ENCODE results near the gene APMAP.
"Not testable (repeated sequence)": the region's sequence is repeated elsewhere in the genome, so short reads cannot be mapped to it uniquely, and the experiment has no call there.

The APMAP gene

GRCh38 chr20:25006431-25007167, 14.0 kb upstream of the APMAP start:
- DNase-seq = no peak

- no peak for DNase-seq
Observed at GRCh38 chr20:25005661-25006060, 13.1 kb upstream of the APMAP start.

GRCh38 chr20:25005220-25005619, 12.7 kb upstream of the APMAP start:
- no peak for DNase-seq

DNA sequence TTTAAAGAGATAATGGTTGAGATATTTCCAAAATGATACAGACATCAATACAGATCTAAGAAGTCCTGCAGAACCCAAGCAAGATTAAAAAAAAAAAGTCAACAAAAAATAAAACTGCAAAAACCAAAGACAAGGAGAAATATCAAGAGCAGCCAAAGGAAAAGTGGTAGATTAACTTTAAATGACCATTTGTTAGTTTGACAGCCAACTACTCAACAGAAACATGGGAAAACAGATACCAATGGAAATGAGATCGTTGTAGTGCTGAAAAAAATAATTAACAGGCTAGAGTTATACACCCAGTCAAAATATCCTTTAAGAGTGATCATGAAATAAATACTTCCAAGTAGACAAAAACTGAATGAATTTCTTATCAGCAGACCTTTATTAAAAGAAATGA, 10.5 kb upstream of the APMAP start:
- no peak for DNase-seq

DNA sequence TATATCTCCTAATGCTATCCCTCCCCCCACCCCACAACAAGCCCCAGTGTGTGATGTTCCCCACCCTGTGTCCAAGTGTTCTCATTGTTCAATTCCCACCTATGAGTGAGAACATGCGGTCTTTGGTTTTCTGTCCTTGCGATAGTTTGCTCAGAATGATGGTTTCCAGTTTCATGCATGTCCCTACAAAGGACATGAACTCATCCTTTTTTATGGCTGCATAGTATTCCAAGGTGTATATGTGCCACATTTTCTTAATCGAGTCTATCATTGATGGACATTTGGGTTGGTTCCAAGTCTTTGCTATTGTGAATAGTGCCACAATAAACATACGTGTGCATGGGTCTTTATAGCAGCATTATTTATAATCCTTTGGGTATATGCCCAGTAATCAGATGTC, 8.8 kb upstream of the APMAP start:
- not testable (repeated sequence) for DNase-seq

GRCh38 chr20:25000268-25000801, 7.8 kb upstream of the APMAP start:
- no peak for DNase-seq

GRCh38 chr20:24999568-24999967, 7.0 kb upstream of the APMAP start:
- no peak for DNase-seq

DNA sequence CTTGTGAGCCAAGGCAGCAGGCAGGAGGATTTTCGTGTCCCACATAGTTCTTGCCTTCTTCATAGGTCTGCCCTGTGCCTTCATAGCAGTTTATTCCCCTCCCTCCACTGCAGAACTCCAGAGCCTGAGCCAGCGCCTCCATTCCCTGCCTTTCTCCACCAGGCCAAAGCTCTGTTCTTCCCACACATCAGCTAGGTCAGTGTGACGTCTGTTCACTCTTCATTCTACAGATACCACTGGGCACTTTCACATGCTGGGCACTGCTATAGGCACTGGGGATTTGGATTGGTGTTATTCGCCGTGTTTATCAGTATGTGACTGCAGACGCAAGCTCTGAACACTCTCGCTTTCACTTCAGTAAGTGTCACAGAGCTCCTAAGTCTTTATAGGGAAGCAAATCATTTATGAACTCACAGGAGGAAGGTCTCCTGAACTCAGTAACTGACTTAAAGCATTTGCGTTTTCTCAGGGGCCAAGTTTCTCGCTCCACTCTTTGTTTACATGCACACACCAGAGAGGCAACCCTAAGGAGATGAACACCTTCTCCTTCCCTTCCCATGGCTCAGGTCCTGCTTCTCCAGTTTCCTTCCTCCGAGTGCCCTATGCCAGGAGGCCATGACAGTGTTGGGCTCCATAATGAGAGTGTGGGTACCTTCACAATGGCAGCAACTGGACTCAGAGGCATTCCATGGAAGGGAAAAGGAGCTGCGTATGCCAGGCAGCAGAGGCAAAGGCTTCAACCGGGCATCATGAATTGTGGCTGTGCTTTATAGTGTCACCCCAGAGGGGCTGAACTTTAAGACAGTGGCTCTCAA, 6.3 kb upstream of the APMAP start:
- peak; percentile 14 for DNase-seq

DNA sequence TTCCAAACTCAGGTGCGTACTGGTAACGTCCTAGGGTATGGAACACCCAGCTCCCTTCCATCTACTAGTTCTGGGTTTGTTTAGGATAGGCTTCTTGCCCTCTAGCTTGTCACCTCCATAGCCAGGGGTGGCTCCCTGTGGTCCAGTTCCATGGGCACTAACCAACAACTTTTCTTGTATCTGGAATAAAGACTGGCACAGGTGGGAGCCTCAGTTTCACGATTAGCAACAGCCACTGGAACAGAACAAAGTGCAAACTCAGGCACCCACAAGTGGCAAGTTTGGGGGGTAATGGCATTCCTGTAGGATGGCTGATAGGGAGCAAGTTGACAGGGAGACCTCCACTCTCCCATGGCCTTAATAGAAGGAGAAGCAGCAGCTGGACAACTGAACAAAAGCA, 5.6 kb upstream of the APMAP start:
- peak; percentile 2 for DNase-seq

DNA sequence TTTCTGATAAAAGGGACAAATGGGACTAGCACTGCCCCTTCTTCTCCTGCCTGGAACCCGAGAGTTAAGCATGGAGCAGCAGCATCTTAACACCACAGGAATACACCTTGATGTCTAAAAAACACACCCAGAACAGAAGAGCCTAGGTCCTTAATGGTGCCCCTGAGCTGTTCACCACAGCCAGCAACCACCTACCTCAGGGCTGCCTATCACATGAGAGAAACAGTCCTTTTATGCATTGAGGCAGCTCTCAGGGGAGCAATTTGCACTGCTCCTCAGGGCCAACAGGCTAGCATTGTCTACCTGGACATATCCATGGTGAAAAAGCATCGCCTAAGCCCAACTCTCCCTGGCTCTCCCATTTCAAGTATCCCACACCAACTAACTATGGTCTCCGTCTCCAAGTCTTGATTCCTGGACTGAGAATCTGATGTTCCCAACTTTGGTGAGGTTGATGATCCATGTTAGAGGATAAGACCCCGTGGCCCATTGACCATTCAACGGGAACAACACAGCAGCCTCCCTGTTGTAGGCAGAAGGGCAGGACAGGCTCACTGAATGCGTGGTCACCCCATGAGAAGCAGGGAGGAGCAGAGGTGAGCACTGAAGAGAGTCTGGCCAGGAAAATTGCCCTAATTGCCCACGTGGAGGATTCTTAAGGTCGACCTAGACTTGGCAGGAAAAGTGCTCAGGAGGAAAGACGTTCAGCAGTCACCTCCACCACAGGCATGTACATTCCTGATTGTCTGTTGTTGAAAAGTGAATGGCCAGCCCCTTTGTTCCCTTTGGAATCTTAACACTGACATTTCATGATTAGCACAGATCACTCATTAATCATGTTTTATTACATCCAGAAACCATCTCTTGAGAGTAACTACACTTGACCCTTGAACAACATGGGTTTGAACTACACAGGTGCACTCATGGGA, 4.2 kb upstream of the APMAP start:
- DNase-seq = peak; percentile 19

GRCh38 chr20:24995741-24996448, 3.3 kb upstream of the APMAP start:
- DNase-seq = peak; percentile 22

- DNase-seq = peak; percentile 88
Observed at GRCh38 chr20:24994470-24995368, 2.2 kb upstream of the APMAP start.

- DNase-seq = no peak
Observed at GRCh38 chr20:24994186-24994465, 1.6 kb upstream of the APMAP start.

DNA sequence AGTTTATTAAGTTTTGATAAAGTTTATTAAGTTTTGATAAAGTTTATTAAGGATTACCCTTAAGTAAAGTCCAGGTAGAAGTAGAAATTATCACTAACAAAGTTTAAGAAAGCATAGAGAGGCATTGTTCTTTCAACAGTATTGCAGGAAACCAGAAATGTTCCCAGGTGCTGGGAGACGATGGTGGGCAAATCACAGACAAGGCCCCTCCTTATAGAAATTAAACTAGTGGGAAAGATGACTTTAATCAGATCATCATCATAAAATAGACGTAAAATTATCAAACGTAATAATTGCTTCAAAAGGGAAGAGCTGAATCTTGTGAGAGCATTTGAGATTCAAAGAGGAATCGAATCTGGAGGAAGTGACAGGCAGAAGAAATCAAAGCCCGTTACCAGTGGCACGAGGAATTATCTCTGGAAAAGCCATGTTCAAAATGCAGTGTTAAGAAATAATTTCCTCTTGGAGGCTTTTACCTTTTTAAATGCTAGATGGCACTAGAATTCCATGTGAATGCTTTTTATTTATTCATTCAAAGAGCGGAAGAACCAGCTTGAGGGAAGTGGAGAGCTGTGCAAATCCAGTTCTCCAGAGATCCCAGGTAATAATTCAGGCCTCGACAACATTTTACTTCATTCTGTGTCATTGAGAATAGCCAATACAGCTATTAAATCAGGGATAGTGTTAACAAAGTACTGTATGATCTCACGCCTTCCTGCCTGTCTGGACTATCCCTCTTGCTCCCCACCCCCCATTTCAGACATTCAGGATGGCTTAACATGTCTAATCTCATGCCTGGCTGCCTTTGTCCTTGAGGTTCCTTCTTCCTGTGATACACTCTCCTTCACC, 1.0 kb upstream of the APMAP start:
- peak; percentile 18 for DNase-seq

DNA sequence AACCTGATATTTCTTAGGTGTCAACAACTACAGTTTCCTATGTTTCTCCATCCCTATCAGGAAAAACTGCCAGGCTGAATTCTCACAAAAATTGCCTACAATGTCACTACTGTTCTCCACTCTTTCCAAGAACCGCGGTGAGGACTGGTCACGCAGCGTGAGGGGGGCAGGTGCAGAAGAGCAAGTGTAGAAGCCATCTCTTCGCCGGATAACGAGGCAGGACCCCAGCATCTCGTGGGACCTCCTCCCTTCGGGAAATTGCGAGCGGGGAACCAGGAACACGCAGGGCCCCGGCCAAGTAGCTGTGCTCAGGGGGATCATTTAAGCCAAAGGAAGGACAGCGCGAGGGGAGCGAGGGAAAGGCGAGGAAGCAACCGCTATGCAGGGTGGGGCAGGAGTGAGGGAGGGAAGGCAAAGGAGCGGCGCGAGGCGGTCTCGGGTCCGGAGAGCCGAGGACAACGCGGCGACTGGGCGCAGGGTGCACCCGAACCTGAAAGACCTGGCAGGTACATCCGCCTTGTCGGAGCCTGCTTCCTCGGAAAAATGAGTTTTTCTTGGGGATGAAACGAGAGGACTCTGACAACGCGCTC, 559 bp downstream of the APMAP start:
- DNase-seq = no peak

GRCh38 chr20:24990810-24991252, 1.7 kb downstream of the APMAP start:
- DNase-seq = peak; percentile 24

GRCh38 chr20:24989162-24989561, 3.4 kb downstream of the APMAP start:
- DNase-seq = peak; percentile 16

DNA sequence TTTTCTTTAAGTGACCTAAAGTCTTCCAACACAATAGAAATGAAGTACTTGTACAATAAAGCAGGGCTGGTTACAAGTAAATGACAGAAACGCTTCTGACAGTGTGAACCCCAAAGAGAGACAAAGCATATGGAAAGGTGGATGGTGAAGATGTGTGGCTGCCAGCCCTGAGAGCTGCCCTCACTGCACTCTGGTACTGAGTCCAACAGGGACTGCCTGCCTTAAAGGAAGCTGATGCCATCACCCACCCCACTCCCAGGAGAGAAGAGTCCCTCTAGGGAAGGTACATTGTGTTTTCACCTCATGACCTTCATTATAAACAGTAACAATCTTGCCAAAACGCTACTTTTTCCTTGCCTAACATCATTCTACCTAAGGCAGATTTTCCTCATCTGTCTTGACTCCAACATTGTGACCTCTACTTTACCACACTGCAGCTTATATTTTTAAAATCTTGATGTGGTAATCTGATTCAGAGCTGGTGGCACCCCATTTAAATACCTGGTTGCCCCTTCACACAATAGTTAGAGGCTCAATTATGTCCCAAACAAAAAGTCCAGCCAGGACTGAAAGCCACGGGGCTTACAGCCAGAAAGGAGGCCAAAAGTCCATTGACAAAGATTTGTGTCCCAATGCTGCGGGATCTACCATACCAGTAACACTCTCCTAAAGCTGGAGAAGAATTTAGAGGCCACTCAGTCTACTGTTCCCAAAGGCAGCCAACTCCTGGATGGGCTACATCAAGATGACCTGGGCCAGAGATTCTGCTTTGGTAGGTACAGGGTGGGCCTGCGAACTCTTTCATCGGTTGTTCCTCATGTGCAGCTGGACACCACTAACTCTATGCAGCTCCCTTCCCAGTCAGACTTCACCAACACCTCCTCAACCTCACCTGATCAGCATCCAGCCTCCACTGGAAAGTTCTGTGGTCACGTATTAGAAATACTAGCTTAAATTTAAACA, 4.4 kb downstream of the APMAP start:
- peak; percentile 20 for DNase-seq

GRCh38 chr20:24987244-24987643, 5.3 kb downstream of the APMAP start:
- peak; percentile 32 for DNase-seq

Data from stimulated activated CD8-positive, alpha-beta memory T cell treated with anti-CD3 and anti-CD28 coated beads, Interleukin-4, amount 100 ng/mL, for 48 hours (primary cell).